Hepatic stellate cell (primary cell): ENCODE results near the gene TEKTIP1.
"Not testable (repeated sequence)": the region's sequence is repeated elsewhere in the genome, so short reads cannot be mapped to it uniquely, and the experiment has no call there.

Experiments
- DNase-seq: peaks from one replicate; pipeline ENCODE4 v3.0.0; 2011; ENCODE audit warnings: low spot score

TEKTIP1 gene

DNA sequence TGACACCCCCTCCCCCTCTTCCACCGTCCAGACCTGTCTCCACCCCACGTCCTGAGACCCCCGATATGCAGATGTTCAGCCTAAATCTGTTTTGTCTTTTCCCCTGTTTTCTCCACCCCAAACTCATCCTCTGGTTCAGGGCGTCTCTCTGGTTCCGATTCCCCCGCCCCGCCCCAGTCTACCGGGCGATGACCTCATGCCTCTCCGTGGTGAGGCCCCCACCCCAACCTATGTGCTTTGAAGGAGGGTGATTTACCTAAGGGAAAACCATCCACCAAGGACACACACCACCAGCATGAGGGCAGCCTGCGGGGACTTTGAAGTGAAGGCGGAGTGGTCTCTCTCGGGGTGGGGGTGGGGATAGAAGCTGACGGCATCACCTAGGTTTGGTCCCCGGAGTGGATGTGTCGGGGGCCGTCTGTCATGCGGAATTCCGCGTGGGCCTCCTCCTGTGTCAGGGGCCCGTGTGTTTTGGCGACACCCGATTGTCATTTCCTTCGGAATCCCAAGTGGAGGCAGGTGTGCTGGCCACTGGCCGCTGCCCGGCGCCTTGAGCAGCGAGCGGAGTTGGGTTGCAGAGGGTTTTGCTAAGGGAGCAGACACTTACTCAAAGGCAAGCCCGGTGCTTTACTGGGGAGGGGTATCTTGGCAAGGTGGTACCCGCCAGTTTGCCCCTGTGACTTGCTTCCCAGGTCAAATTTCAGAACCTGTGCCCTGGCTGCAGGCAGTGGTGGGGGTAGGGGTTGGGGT lies 31.4 kb upstream of the TEKTIP1 start:
- DNase-seq = no peak

DNA sequence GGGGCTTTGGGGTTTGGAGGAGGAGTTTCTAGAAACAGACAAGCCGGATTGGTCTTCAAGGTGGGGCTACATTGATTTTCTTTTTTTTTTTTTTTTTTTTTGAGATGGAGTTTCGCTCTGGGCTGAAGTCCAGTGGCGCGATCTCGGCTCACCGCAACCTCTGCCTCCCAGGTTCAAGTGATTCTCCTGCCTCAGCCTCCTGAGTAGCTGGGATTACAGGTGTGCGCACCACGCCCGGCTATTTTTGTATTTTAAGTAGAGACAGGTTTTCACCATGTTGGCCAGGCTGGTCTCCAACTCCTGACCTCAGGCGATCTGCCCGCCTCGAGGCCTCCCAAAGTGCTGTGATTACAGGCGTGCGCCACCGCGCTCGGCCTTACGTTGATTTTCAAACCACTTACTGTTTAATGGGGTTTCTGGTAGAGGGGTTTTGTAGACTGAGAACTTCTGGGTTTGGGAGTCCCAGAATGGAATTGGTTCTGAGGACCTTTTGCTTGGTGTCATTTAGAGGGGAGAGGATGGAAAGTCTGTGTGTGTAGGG lies 30.8 kb upstream of the TEKTIP1 start:
- DNase-seq = not testable (repeated sequence)

DNA sequence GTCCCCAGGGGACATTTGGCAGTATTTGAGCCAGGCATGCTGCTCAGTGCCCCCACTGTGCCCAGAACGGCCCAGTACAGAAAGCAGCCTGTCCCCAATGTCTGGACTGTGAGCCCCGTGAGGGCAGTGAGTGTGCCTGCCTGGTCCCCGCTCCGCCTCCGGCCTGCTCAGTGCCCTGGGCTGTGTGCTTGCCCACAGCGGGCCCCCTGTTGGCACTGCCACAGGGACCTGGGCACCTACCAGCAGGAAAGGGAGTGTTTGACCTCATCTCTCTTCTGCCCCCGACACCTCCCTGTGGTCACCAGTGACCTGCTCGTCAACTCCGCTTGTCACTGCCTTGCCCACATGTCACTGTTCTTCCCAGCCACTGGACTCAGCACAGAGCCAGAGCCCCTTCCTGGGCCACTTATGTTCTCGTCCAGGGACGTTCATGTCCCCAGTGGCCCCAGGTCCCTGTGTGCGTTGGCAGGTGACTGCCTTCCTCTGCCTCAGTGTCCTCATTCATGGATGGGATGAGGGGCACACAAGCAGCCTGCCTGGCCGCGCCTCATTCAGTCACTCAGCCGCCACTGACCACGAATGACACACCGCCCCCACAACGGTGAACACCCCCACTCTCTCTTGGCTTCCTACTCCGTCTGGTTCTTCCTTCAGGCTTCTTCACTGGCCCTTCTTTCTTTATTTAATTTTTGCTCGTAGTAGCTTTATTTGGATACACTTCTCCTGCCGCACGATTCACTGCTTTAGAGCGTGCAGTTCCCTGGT lies 30.0 kb upstream of the TEKTIP1 start:
- DNase-seq = no peak

DNA sequence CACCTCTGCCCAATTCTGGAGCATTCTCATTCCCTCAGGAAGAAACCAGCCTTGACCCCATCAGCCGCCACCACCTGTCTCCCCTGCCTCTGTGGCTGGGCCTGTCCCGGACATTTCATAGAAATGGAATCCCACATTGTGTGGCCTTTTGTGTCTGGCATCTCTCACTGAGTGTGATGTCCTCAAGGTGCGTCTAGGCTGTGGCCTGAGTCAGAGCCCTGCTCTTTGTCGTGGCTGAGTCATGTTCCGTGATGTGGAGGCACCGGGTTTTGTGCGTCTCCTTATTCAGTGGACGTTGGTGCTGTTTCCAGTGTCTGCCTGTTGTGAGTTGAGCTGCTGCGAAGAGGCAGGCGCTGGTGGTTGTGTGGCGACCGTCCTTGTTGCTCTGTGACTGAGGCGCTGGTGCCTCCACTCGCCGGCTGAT lies 29.4 kb upstream of the TEKTIP1 start:
- DNase-seq = peak; percentile 54

DNA sequence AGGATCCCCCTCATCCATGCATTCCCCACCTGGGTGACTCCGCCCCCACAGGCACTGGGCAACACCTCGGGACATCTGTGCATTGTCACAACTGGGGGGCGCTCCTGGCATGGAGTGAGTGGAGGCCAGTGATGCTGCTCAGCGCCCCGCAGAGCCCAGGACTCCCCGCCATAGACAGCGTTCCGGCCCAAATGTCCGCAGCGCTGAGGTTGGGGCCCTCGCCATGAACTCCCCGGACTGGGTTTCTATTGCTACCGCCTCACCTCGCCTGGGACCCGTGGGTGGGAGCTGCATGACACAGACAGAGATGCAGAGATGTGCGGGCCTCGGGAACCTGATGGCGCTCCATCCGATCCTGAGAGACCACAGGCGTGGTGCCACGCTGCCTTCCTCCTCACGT lies 28.2 kb upstream of the TEKTIP1 start:
- DNase-seq = no peak

DNA sequence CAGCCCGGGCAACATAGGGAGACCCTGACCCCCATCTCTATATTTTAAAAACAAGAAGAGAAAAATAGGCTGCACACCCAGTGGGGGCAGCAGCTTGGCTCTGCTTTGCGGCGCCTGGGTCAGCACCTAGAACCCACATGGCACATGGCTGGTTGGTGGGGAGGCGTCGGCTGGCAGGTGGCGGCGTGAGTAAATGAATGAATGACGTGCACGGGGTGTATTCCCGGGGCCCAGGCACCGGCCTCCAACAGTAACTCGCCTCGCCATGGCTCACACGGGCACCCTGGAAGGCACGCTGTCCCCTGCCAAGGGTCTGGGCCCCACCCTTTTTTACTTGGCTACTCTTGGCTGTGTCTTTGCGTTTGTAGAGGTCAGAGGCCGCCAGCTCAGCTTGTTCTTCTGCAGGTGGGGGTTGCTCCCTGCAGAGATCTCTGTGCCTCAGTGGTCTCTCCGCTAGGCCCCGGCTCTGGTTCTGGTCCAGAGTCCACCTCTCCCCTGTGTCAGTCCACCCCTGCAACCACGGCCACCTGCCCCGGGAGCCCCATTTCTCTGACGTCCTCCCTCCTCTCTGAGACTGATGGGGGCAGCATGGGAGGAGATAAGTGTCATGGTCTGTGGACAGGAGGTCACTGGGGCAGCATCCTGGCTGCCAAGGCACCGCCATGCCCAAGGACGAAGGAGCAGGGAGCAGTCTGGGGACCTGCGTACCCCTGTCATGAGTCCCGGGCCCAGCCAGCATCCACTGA lies 27.3 kb upstream of the TEKTIP1 start:
- no peak for DNase-seq

DNA sequence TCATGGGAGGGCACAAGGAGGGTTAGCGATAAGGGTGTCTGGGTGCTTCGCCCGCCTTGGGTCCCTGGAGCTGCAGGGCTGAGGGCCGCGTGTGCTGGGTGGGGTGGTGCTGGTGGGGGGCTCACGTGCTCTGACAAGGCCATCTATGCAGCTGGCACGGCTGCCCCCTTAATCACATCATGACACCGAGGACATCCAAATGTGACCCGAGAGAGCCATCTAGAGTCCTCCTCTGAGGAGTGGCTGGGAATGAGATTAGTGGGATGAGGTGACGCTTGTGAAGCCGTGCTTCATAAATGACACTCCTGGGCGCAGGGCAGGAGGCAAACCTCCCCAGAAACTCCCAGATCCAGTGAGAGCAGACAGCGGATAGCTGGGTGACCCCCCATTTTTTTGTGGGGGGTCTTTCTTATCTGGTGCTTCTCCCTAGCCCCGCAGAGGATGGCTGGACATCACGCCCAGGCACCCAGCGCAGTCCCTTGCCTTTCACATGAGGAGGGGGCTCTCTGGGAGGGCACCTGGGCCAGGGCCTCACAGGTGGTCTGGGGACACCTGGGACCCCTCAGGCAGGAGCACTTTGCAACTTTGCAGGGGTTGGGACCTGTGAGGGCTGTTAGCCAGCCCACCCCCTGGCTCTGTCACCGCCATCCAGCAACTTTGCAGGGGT lies 26.3 kb upstream of the TEKTIP1 start:
- no peak for DNase-seq

DNA sequence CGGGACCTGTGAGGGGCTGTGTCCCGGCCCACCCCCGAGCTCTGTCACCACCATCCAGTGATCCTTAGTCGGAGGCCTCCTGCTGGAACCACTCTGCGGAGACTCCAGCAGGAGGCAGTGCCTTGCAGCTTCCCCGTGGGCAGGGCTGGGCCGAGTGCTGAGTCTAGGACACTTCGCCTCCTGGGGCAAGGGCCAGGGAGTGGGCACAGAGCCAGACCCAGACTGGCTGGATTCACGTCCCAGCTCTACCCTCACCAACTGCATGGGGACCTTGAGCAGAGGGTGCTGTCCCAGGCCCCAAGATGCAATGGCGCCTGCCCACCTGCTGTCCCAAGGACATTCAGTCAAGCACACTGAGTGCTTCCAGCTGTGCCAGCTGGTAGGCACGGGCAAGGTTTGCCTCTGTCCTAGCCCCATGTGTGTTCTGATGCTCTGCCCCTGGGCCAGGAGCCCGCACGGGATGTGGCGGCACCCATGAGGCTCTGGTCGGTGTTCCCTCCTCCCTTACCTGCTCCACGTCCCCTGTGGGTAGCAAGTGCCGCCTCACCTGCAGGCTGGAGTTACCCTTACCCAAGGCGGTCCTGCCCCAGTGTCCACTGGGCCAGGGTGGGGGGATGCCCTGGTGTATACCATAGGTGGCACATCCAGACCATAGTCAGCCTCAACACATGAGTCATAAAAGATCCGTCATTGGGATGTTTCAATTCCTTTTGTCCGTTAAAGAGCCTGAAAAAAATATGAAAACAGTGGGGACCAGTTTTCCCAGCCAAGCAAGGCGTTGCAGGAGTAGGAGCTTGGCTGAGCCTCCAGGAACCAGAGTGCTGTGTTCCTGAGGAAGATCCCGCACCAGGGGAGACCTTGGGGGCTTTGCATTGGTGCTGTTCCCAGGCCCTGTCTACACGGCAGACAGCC lies 25.5 kb upstream of the TEKTIP1 start:
- no peak for DNase-seq

DNA sequence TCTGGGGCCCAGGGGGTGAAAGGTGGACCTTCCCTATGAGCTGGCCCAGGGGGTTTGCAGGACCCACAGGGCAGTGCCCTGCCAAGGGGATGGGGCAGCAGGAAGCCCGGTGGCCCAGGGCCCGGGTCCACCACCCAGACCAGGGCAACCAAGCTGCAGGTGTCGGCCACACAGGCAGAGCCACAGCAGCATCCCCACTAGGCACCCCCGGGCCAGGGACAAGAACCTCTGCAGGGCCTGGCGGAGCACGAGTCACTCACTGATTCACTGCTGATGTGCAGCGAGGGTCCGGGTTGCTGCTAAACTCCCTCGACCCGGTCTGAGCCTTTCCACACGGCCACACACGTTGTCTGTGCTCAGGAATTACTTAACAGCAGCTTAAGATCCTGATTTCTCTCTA lies 24.0 kb upstream of the TEKTIP1 start:
- DNase-seq = no peak

DNA sequence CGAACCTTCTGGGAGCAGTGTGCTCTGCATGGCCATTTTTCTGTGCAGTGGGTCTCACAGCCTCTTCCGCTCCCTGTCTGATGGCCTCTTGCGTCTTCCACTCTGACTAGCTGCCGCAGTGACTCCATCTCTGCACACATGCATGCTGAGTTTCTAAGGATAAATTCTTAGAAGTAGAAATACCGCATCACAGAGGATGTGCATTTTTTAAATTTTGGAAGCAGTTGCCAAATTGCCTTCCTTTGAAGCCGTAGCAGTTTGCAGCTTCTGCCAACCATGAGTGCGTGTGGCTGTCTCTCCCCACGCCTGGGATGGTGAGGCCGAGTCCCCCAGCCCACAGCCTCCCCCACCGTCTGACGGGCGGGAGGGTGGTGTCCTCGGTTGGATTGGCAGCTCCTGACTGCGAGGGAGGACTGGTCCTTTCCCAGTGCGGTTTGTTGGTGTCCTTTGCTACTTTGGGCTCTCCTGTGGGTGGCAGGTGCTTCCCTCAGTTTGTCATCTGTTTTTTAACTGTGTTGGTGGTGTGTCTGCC lies 23.0 kb upstream of the TEKTIP1 start:
- DNase-seq = no peak

DNA sequence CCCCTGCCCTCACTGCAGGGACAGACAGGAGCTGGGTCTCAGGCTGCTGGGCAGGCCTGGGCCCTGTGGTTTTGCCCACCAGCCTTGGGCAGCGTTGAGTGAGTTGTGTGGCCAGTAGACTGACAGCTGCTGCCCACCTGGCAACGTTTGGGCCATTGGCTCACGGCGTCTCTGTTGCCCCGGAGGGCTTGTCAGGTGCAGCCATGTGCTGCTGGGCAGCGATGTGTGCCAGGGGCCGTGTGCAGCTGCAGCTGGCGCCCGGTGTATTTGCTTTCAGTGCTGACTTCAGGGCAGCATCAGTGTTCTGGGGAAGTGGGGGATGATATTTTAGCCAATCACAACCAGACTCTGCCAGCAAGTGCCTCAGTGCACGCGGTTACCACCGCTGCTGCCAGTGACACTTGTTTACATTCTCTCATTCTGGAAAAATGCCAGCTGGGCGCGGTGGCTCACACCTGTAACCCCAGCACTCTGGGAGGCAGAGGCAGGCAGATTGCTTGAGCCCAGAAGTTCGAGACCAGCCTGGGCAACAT lies 22.2 kb upstream of the TEKTIP1 start:
- DNase-seq = no peak

DNA sequence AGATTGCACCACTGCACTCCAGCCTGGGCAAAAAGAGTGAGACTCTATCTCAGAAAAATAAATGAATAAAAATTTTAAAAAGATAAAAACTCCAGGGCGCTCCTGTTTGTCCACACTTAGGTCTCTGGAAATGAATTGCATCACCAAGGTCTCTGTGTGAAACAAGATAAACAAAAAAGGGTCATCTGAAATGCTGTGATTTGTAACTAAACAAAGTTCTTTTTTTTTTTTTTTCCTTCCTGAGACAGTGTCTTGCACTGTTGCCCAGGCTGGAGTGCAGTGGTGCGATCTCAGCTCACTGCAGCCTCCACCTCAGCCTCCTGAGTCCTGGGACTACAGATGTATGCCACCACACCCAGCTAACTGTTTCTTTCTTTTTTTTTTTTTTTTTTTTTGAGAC lies 21.3 kb upstream of the TEKTIP1 start:
- no peak for DNase-seq

DNA sequence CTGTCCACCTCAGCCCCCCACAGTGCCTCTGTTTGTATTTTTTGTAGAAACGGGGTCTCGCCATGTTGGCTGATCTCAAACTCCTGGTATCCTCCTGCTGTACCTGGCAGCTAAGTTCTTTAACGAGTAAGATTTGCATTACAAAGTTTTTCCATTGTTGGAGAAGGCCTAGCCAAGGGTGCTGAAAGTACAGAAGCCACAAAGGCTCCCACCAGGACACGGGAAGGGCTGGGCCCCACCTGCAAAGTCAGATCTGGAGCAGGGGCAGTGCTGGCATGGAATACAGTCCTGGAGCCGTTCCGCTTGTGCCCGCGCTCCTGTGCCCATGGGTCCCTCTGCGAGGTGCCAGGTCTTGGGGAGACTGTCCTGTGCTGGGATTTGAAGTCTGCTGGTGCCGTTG lies 20.7 kb upstream of the TEKTIP1 start:
- no peak for DNase-seq

DNA sequence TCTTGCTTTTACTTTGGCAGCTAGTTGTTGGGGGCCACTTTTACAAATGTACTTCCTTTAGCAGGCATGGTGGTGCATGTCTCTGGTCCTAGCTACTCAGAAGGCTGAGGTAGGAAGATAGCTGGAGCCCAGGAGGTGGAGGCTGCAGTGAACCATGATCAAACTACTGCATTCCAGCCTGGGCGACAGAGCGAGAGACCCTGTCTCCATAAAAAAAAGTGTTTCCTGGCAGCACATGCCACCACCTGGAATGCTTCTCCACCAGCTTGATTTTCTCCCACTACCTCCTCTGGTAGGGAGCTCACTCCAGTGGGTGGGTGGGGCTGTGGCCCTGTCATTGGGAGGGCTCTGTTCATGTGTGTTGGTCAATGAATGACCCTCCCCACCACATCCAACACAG lies 20.3 kb upstream of the TEKTIP1 start:
- DNase-seq = no peak

DNA sequence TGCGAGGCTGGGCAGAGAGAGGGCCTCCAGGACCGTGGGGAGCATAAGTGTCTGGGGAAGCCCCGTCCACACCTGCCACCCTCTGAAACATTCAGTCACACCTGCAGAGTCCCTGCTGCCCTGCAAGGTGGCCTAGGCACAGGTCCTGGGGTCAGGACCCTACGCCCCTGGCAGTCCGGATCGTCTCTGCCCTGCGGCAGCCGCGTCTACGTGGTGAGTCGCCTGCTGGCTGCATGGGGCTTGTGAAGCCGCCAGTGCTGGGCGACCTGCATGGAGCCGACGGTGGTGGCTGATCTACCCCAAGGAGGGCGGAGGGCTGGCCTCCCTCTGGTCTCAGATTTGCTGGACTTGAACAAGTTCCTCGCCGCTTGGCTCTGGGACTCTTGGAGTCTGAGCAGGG lies 19.8 kb upstream of the TEKTIP1 start:
- no peak for DNase-seq

DNA sequence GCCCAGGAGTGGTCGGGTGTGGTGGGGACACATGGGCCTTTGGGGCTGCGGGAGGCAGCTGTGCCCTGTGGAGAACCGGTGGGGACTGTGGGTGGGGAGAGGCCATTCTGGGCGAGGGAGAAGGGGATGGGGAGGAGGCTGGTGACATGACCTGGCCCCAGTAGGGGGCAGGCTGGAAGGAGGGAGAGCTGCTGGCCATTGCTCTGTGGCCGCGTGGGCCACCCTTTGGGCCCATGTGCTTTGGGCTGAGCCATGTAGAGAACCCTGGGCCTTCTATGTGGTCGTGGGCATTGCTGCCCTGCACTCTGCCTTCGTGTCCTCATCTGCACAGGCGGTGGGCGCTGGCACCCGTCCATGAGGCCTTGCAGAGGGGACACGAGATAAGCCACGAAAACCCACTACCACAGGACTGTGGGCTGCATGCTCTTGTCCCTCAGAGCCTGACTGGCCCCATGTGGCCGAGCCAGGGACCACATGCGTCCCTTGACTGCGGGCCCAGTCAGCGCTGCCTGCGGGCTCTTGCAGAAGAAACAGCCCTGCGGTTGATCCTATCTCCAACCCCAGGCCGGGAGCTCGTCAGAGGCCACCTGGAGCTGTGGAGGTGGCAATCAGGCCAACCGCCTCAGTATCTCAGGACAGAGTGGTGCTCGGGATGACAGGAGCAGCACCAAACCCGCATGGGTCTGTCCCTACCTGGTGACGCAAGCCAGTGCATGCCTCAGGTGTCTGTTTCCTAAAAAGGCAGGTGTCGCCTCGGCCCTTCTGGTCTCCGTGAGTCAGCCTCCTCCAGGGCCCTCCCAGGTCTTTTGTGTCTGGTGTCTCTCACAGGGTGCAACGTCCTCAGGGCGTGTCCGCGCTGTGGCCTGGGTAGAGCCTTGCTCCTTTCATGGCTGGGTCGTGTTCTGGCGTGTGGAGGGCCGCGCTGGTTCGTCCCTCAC lies 18.5 kb upstream of the TEKTIP1 start:
- DNase-seq = no peak

DNA sequence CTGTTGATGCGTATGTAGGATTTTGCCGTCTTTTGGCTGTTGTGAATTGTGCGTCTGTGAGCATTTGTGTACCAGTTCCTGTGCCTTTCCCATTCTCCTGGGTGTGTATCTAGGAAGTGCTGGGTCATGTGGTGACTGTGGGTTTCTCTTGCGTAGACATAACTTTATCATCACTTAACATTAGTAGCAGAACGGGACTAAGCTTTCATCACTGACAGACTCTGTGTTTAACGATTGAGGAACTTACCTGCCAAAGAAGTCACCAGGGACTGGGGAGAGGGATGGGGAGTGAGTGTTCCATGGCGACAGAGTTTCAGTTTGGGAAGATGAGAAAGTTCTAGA lies 17.9 kb upstream of the TEKTIP1 start:
- DNase-seq = no peak

DNA sequence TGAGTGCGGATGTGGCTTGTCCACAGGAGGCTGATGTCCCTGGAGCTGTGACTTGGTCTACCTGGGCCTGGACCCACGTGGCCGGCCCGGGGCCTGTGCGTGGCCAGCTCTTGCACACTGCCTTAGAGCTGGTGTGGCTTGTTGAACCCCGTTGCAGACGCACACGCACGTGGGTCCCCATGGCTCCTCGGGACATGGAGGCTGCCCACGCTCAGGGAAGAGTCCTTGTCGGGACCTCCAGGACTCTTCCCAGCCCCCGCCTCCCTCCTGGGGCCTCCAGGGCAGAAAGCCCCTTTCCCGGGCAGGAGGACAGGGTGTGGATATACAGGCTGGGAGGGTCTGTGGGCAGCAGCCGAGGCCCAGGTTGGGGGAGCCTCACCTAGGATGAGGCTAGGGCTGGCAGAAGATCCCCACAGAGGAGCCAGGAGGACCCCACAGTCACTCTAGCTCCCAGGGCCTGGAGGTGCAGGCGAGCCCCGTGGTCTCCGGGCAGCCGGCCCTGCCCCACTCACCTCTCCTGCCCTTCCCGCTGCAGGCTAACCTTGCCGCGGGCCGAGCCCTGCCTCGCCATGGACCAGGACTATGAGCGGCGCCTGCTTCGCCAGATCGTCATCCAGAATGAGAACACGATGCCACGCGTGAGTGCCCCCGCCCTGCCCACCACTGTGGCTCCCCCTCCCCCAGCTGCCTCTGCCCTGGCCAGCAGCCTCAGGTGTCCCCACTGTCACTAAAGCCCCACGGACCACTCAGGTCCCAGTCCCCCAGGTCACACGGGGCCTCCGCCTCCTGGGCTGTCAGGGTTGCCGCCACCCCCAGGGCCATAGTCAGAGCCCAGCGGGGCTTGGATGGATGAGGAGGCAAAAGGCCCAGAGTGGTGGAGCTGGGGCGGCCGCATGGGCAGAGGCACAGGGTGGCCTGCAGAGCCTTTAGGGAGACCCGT lies 16.3 kb upstream of the TEKTIP1 start:
- no peak for DNase-seq
